Stimulated activated CD4-positive, alpha-beta T cell treated with anti-CD3 and anti-CD28 coated beads, Interleukin-4, amount 100 ng/mL, for 24 hours (primary cell): ENCODE results near the gene SAMD15.
"Not testable (repeated sequence)": the region's sequence is repeated elsewhere in the genome, so short reads cannot be mapped to it uniquely, and the experiment has no call there.

ENCODE experiments used
- DNase-seq: peaks from one replicate; pipeline ENCODE4 v3.0.0-alpha.2; 2020

Gene SAMD15

DNA sequence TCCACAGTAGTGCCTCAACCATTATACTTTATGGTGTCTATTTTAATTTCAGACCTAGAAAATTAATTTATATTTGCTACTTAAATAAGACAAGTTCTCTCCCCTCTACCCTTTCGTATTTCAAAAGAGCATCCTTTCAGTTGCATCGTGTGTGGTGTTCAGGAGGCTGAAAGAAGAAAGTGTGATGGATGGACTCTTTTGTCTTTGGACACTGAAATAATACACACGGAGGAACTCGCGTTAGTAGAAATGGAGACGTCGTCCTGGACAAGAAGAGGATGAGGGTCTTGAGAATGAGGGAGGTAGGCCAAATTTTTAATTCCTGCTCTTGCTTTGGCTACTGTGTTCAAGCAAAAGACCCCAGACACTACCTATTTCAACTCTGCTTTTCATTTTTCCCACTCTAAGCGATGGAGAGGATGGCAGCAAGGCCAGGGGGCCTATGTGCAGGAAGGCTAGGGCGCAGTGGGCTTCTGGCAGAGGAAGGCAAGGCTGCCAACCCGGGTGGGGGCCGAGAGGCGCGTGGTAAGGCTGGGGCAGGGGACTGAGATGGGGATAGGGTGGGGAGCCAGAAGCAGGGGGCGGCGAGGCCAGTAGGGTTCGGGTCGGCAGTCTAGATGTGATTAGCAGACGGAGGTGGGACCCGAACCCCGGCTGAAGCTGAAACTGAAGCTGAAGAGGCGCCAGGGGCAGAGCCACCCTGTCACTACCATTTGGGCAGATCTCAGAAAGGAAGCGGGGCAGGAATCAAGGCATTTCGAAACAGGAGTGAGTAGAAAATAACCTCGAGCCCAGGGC lies 1.0 kb upstream of the SAMD15 start:
- DNase-seq: peak; percentile 40

DNA sequence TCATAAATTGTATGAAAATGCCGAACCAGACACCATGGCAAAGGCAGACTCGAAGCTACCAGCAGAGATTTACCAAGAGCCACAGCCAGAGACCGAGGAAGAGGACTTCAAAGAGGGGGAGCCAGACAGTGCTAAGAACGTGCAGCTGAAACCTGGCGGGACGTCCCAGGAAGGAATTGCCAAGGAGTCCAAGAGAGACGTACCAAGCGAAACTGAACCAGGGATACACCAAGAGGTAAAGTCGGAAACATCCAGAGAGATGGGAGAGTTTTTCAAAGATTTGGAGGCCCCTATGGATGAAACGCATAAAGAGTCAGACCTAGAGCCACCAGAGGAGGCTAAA lies 294 bp downstream of the SAMD15 start:
- DNase-seq: no peak

DNA sequence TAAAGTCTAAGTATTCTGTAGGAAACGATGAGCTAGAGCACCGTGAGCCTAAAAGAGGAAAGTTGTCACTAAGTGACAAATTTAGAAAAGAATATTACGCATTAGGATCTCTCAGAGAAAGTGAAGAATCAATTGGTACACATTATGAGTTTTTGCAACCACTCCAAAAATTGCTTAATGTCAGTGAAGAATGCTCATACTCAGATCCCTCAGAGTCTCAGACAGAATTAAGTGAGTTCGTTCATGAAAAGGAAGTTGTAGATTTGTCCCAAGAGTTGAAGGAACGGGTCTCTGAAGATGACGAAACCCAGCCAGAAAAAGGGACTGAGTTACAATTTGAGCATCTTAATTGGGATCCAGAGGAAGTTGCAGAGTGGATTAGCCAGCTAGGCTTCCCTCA lies 1.5 kb downstream of the SAMD15 start:
- no peak for DNase-seq

DNA sequence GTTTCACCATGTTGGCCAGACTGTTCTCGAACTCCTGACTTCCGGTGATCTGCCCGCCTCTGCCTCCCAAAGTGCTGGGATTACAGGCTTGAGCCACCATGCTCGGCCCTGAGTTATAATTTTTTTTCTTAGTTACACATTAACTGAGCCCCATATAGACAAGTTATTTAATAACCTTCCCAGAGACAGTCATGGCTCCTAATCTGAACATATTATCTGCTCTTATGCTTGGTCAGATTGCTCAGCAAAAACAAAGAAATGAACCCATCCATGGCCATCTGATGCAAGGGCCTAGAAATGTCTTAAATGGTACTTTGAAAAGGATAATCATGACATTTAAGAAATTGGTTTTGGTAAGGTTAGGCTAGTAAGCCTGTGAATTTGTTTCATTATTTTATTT lies 13.0 kb downstream of the SAMD15 start:
- DNase-seq: no peak

DNA sequence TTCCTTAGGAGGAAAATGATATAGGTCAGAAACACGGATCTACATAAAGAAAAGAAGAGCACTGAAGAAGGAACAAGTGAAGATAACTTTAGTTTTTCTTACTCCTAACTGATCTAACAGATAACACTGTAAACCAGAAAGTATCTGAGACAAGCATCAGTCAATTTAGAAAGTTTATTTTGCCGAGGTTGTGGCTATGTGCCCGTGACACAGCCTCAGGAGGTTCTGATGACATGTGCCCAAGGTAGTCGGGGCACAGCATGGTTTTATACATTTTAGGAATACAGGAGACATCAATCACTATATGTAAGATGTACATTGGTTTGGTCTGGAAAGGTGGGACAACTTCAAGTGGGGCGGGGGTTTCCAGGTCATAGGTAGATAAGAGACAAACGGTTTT lies 23.0 kb downstream of the SAMD15 start:
- no peak for DNase-seq

DNA sequence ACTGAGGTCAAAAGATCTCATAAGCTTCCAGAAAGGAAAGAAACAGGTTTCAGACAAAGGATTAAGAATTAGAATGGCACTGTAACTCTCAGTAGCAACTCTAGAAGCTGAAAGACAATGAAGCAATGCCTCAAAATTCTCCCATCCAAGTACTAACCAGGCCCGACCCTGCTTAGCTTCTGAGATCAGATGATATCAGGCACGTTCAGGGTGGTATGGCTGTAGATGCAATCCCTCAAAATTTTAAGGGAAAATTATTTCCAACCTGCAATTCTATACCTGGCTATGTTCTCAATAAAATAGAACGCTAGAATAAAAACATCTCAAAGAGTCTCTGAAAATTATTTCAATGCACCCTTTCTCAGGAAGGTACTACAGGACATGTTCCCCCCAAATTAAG lies 26.6 kb downstream of the SAMD15 start:
- DNase-seq: no peak

DNA sequence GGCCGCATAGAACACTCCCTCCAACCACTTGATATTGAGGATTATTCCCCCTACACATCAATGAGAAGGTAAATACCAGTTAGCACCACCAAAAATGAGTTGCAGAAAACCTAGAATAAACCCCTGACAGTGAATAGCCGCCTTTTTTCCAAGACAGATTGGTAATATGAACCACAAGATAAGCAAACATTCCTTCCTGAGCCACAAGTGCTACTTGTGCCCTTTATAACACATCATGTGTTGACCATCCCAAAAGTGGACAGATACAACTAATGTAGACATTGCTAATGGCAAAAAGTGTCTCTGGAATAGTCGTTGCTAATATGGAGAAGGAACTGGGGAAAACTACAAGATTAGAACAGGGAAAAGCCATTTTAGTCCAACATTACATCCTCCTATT lies 28.9 kb downstream of the SAMD15 start:
- no peak for DNase-seq

DNA sequence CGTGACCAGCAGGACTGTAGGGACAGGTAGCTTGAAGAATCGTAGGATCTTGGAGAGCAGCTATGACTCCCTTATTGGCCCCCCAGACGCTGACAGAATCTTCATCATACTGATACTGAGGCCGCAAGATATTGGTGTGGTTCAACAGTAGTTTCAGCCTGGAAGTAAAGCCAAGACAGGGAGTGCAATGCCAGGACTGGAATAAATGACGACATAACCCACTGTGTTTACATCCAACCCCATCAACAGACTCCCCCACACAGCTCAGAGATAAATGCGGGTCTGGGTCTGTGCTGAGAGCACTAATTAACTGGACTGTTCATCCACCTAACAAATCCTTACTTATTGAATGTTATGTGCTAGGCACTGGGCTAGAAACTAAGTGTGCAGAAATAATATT lies 29.5 kb downstream of the SAMD15 start:
- no peak for DNase-seq

DNA sequence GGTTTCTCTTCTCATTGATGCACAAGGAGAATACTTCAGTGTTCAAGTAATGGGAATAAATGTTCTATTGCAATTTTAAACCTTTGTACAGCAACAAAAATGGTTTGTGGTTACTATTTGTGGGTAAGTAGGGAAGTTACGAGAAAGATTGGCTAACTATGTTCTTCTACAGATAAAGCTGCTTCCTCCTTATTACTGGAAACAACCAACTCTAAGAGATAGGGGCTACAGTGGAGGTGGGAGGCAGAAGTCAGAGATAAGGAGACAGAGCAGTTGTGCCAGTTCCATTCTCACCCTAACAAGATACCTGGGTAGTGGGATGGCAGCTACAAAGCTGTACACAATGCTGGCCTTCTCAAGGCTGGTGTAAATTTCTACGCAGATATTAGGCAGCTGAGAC lies 30.0 kb downstream of the SAMD15 start:
- DNase-seq: no peak

DNA sequence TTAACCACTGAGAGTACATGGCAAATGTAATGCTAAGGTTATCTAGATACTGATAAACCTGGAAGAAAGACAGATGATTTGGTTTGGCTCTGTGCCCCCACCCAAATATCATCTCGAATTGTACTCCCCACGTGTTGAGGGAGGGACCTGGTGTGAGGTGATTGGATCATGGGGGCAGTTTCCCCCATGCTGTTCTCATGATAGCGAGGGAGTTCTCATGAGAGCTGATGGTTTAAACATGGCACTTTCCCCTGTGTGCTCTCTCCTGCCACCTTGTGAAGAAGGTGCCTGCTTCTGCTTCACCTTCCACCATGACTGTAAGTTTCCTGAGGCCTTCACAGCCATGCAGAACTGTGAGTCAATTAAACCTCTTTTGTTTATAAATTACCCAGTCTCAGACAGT lies 32.0 kb downstream of the SAMD15 start:
- no peak for DNase-seq

DNA sequence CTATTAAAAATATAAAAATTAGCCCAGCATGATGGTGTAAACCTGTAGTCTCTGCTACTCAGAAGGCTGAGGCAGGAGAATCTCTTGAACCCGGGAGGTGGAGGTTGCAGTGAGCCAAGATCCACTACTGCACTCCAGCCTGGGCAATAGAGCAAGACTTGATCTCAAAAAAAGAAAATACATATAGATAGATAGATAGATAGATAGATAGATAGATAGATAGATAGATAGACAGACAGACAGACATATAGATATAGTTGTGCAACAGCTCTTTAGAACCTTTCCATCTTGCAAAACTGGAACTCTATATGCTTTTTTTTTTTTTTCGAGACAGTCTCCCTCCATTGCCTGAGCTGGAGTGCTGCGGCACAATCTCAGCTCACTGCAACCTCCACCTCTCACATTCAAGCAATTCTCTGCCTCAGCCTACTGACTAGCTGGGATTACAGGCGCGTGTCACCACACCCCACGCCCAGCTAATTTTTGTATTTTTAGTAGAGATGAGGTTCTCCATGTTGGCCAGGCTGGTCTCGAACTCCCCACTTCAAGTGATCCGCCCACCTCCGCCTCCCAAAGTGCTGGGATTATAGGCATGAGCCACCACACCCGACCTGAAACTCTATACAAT lies 38.3 kb downstream of the SAMD15 start:
- DNase-seq: not testable (repeated sequence)

DNA sequence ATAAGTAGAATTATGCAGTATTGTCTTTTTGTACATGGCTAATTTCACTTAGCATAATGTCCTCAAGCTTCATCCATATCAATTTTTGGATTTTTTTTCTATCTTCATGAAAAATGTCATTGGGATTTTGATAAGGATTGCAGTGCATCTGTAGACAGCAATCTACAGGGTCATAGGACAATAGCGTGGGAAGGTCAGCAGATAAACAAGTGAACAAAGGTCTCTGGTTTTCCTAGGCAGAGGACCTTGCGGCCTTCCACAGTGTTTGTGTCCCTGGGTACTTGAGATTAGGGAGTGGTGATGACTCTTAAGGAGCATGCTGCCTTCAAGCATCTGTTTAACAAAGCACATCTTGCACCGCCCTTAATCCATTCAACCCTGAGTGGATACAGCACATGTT lies 38.9 kb downstream of the SAMD15 start:
- DNase-seq: not testable (repeated sequence)

DNA sequence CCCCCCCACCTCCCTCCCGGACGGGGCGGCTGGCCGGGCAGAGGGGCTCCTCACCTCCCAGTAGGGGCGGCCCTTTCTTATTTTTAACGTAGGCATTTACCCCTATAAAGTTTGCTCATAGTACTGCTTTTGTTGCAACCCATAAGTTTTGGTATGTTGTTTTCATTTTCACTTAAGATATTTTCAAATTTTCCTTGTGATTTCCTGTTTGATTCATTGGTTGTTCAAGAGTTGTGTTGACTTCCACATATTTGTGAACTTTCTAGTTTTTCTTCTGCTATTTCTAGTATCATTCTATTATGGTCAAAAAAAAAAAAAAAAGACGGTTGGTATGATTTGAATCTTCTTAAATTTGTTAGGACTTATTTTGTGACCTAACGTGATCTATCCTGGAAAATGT lies 39.7 kb downstream of the SAMD15 start:
- DNase-seq: no peak

DNA sequence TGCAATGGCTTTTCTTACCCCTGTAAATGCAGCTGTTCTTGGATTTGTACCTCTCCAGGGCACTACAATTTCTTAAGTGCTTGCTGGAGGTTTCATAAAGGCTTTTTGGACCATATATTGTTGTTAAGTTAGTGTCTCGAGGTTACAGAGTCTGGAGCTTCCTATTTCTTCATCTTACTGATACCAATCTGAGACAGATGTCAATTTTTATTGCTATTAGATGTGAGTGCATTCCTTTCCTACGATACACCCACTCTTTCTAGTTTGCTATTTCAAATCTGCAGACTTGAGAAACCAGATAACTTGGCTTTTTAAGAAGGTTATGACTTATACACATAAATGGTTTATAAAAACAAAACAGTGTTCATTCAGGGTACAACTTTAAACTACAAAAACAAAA lies 44.0 kb downstream of the SAMD15 start:
- no peak for DNase-seq

DNA sequence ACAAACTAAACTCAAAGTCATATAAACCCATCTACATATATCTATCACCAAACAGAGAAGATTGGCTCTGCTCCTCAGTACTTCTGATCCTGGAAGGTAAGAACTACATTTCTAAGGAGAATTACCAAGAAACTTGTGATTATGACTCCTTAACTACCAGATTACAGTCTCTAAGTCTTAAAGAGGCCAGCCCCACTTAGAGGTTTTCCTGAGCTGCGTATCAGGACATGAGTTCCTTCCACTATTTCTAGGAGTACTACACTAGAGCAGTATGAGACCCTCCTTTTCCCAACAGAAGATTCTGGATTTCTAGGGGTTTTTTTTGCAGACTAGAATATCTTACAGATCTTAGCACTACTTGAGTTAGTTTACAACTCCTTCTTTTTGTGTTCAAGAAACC lies 46.2 kb downstream of the SAMD15 start, which contains the start of gene NOXRED1:
TSS of gene NOXRED1 (minus strand) at position 101 of the 400 bp plus-strand sequence. CDS start 634 bp downstream, outside the sequence.
- no peak for DNase-seq

DNA sequence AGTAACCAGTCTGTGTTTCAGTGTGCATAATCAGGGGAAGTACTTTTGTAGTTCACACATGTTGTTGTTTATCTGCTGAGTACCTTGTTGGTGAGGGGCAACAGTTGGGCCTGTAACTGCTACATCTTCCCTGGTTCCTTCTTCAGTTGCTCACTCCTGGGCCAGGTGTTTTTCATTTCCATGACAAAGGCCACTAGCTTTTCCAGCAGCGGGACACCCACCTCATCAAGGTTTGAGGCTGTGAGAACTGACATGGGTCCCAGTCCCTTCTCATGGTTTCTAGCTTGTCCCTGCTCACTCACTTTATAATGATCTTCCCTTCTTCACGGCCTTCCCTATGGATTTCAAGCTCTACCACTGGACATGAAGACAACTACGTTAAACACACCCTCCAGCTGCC lies 47.7 kb downstream of the SAMD15 start:
- DNase-seq: no peak

DNA sequence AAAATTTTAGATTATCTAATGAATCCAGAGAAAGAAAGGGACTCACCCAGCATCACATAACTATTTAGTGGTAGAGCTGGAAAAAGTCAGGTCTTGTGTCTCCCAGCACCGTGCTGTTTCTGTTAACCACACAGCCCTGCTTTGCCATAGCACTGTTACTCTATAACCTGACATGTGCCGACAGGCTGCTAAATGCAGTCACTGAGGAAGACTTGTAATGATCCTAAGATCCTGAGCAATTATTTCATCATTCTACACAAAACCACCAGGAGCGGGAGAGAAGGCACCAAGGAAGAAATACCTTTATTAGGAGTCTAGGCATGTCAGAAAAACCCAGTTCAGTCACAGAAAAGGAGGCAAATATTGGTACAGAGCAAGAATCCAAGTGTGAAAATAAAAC lies 49.2 kb downstream of the SAMD15 start:
- no peak for DNase-seq

DNA sequence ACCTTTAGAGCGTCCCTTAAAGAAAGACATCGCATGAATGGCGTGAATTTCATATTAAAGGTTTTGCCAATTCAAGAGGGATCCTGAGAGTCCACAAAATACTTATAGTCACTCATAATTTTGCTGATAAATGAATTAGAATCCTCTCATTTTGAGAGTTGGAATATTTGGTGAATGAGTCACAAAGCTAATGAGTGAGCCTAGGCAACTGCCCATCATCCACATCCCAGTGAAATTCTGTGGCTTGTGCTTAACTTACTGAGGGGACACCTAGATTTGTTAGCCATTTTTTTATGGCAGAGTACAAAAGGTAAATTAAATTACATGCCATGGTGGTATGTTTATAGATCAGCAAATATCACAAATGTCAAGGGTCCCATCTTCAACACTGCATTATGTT lies 58.9 kb downstream of the SAMD15 start:
- no peak for DNase-seq

DNA sequence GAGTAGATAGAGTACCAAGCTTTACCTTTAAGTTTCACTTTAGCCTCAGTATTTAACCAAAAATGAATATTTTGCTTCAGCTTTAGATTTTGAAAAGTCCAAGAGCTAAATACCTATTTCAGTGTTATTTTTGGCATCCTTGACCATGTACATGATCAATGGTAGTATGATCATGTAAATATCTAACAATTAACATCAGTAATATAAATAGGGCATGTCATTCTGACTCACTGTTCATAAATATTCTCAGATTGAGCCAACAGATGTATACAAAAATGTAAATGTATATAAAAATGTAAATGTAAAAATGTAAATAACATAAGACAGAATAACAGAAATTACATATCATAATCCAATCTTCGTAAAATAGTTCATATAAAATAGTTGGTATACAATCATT lies 61.4 kb downstream of the SAMD15 start:
- DNase-seq: no peak

DNA sequence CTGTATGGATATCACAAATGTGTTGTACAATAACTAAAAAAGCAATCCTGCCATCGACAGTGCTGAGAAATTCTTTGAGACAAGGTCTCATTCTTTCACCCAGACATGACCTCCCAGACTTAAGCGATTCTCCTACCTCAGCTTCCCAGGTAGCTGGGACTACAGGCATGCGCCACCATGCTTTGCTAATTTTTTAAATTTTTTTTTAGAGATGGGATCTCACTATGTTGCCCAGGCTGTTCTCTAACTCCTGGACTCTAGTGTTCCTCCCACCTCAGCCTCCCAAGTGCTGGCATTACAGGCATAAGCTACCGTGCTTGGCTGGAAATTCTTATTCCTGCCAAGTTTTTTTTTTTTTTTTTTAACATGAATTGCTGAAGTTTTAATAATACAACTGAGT lies 62.7 kb downstream of the SAMD15 start:
- DNase-seq: no peak
